Astrocyte (in vitro differentiated cells and primary cell): ENCODE results near the gene EPB41. TPM values are rescaled to one million over a fixed set of nuclear protein-coding genes. Genes with fewer than 3 reads are reported as not detected.

Experiments
- DNase-seq: peaks from one replicate; pipeline ENCODE4 v3.0.0-alpha.2; 2010; ENCODE audit warnings: low read depth
- FAIRE-seq: peaks from 2 replicates; lab custom pipeline; 2011; peaks lifted over from hg19 to GRCh38; lab: Jason Lieb, UNC
- H2AFZ ChIP-seq: 2 replicates; pipeline ENCODE4 v1.6.0; 2012; ENCODE audit warnings: low read depth, low read length, inconsistent platforms
- H3K27ac ChIP-seq: 2 replicates; pipeline ENCODE4 v1.5.1; 2011; ENCODE audit warnings: low read depth, low read length, inconsistent platforms
- H3K27me3 ChIP-seq: 2 replicates; pipeline ENCODE4 v1.6.0; 2011; ENCODE audit warnings: low read length, inconsistent platforms; ENCODE audit not compliant: insufficient read depth
- H3K36me3 ChIP-seq: 2 replicates; pipeline ENCODE4 v1.5.1; 2011; ENCODE audit warnings: low read length, inconsistent platforms; ENCODE audit not compliant: insufficient read depth
- H3K4me1 ChIP-seq: 2 replicates; pipeline ENCODE4 v1.5.1; 2011; ENCODE audit warnings: low read length, inconsistent platforms; ENCODE audit not compliant: insufficient read depth
- H3K4me2 ChIP-seq: 2 replicates; pipeline ENCODE4 v1.6.0; 2012; ENCODE audit warnings: low read length, inconsistent platforms
- H3K4me3 ChIP-seq: 2 replicates; pipeline ENCODE4 v1.5.1; 2011; ENCODE audit warnings: low read depth, mild to moderate bottlenecking, low read length, inconsistent platforms; ENCODE audit not compliant: insufficient read depth
- H3K79me2 ChIP-seq: 2 replicates; pipeline ENCODE4 v1.6.0; 2012; ENCODE audit warnings: mild to moderate bottlenecking, low read length, inconsistent platforms; ENCODE audit not compliant: insufficient read depth
- H3K9ac ChIP-seq: 2 replicates; pipeline ENCODE4 v1.6.0; 2012; ENCODE audit warnings: mild to moderate bottlenecking, low read length, inconsistent platforms
- H3K9me3 ChIP-seq: 2 replicates; pipeline ENCODE4 v1.5.1; 2012; ENCODE audit warnings: low read depth, mild to moderate bottlenecking, low read length, inconsistent platforms; ENCODE audit not compliant: insufficient read depth
- H4K20me1 ChIP-seq: 2 replicates; pipeline ENCODE4 v1.6.0; 2012; ENCODE audit warnings: low read length, inconsistent platforms; ENCODE audit not compliant: insufficient read depth
- H3K27ac Mint-ChIP-seq: one replicate; pipeline ENCODE4 v1.8.0; 2021; ENCODE audit warnings: mild to moderate bottlenecking, mixed read lengths; ENCODE audit not compliant: unreplicated experiment
- H3K27me3 Mint-ChIP-seq: one replicate; pipeline ENCODE4 v1.8.0; 2021; ENCODE audit warnings: low read depth, mixed read lengths; ENCODE audit not compliant: unreplicated experiment
- H3K36me3 Mint-ChIP-seq: one replicate; pipeline ENCODE4 v1.8.0; 2021; ENCODE audit warnings: low read depth, mixed read lengths; ENCODE audit not compliant: unreplicated experiment
- H3K4me1 Mint-ChIP-seq: one replicate; pipeline ENCODE4 v1.8.0; 2021; ENCODE audit warnings: low read depth, mixed read lengths; ENCODE audit not compliant: unreplicated experiment
- H3K4me3 Mint-ChIP-seq: one replicate; pipeline ENCODE4 v1.8.0; 2021; ENCODE audit warnings: mild to moderate bottlenecking, moderate library complexity, mixed read lengths; ENCODE audit not compliant: unreplicated experiment
- H3K9me3 Mint-ChIP-seq: one replicate; pipeline ENCODE4 v1.8.0; 2021; ENCODE audit warnings: mild to moderate bottlenecking, mixed read lengths; ENCODE audit not compliant: unreplicated experiment
- CTCF ChIP-seq: IDR thresholded peaks from 2 replicates; pipeline ENCODE4 v1.5.1; 2011; ENCODE audit warnings: low read depth, mild to moderate bottlenecking, inconsistent platforms, low read length, moderate library complexity; ENCODE audit not compliant: insufficient read depth
- EZH2 ChIP-seq: IDR thresholded peaks from 2 replicates; pipeline ENCODE4 v1.6.1; 2012; ENCODE audit warnings: mild to moderate bottlenecking, low read length, inconsistent platforms; ENCODE audit not compliant: insufficient read depth
- total RNA-seq: library from RNA; stranded (reverse); gene quantifications from 2 replicates; pipeline ENCODE4 v1.2.1, GENCODE V29; 2021

EPB41 gene
- total RNA-seq, 1 donor from 2014 or later = 13.9 TPM

GRCh38 chr1:28933277-28933676 is 18.9 kb downstream of the EPB41 start:
- Histone ChIP-seq H3K9me3 (no peaks in the 10 kb centered on the region), H3K4me3 (no peak overlapping the region), H3K27ac (no peak overlapping the region), H4K20me1 (no peaks in the 10 kb centered on the region), H3K36me3 (no peaks in the 10 kb centered on the region), H3K4me1 (no peaks in the 10 kb centered on the region), H2AFZ (no peak overlapping the region), H3K9ac (no peak overlapping the region), H3K27me3 (no peaks in the 10 kb centered on the region), H3K4me2 (no peak overlapping the region), H3K79me2 (no peaks in the 10 kb centered on the region)
- no peak for DNase-seq
- Mint-ChIP-seq H3K36me3 (no peaks in the 10 kb centered on the region), H3K4me3 (no peak overlapping the region), H3K27me3 (no peaks in the 10 kb centered on the region), H3K4me1 (peaks cover 3% of the 10 kb centered on the region), H3K27ac (no peak overlapping the region), H3K9me3 (no peaks in the 10 kb centered on the region)
- TF ChIP-seq EZH2 (no peak), CTCF (no peak)
- no peak for FAIRE-seq

- Mint-ChIP-seq H3K4me3 (no peak overlapping the region), H3K27ac (no peak overlapping the region), H3K27me3 (no peaks in the 10 kb centered on the region), H3K36me3 (no peaks in the 10 kb centered on the region), H3K4me1 (no peaks in the 10 kb centered on the region), H3K9me3 (no peaks in the 10 kb centered on the region)
- H3K9ac ChIP-seq = no peak overlapping the region
- H3K27me3 ChIP-seq = no peaks in the 10 kb centered on the region
- no peak overlapping the region for H3K4me2 ChIP-seq
- no peak overlapping the region for H3K27ac ChIP-seq
- H3K36me3 ChIP-seq = no peaks in the 10 kb centered on the region
- no peaks in the 10 kb centered on the region for H3K79me2 ChIP-seq
- H3K4me3 ChIP-seq = no peak overlapping the region
- no peaks in the 10 kb centered on the region for H3K9me3 ChIP-seq
- no peaks in the 10 kb centered on the region for H3K4me1 ChIP-seq
- no peaks in the 10 kb centered on the region for H4K20me1 ChIP-seq
- no peak for TF ChIP-seq CTCF
- TF ChIP-seq EZH2 = no peak
- FAIRE-seq (no peak), DNase-seq (no peak)
- H2AFZ ChIP-seq = no peak overlapping the region
Observed at GRCh38 chr1:28933918-28934317, 19.5 kb downstream of the EPB41 start.

GRCh38 chr1:28934676-28935075 is 20.3 kb downstream of the EPB41 start:
- FAIRE-seq = no peak
- Histone ChIP-seq H4K20me1 (no peaks in the 10 kb centered on the region), H3K4me2 (no peak overlapping the region), H3K79me2 (no peaks in the 10 kb centered on the region), H3K27ac (no peak overlapping the region), H3K27me3 (no peaks in the 10 kb centered on the region), H3K9ac (no peak overlapping the region), H2AFZ (no peak overlapping the region), H3K4me3 (no peak overlapping the region), H3K4me1 (no peaks in the 10 kb centered on the region), H3K9me3 (no peaks in the 10 kb centered on the region), H3K36me3 (no peaks in the 10 kb centered on the region)
- Mint-ChIP-seq H3K36me3 (no peaks in the 10 kb centered on the region), H3K9me3 (no peaks in the 10 kb centered on the region), H3K4me1 (no peaks in the 10 kb centered on the region), H3K27me3 (no peaks in the 10 kb centered on the region), H3K27ac (no peak overlapping the region), H3K4me3 (no peak overlapping the region)
- DNase-seq = no peak
- TF ChIP-seq EZH2 (no peak), CTCF (no peak)
